Activated CD4-positive, alpha-beta T cell treated with anti-CD3 and anti-CD28 coated beads, Interleukin-10, Interleukin-2, amounts not matched to agents 100 ng/mL and 50 ng/mL, durations not matched to agents 16 hours and 8 hours (primary cell): ENCODE measurements around the gene HOXA13.

Experiments used
- DNase-seq: peaks from one replicate; pipeline ENCODE4 v3.0.0-alpha.2; 2020

HOXA13 gene

DNA sequence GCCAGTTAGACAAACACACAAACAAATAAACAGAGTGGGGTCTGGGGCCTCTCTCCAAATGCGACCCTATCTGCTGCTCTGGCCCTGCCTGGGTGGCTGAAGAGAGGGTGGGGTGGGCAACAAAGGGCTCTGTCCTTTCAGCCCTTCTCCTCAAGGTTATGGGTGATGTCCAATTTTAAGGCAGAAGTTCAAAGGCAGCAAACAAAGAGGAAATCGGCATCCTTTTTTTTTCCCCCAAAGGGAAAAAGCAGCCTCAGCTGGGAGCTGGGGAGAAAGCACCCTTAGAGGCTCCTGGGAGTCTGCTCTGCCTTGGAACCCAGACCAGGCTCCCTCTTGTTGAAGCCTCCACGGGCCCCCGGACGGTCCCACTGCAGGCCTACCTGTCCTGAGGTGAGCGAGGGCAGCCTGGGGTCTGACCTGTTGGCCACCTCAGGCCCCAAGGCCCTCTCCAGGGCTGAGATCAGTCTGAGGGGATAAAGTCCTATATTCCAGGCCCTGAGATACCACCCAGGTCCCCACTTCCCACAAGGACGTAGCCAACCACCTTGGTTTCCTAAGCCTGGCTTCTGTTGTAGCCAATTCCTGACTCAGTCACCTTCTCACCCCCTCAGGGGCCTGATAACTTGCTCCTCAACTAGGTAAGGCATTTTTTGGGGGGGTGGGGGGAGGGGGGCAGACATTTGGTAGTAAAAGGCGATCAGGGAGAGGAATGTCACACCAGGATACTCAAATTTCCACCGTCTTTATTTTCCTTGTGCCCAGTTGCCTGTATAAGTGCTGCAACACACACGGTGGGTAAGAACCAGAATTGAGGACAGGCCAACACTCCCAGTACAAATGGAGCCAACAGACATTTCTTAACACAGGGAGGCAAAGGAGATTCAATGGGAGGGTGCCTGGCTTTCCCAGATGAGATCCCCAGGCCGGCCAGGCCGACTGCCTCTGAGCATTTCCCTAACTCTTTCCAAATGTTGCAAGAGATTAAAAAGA lies 19.2 kb downstream of the HOXA13 start:
- no peak for DNase-seq

GRCh38 chr7:27179503-27180430 lies 20.1 kb downstream of the HOXA13 start:
- DNase-seq: peak; percentile 61

- DNase-seq: no peak
Measured at GRCh38 chr7:27179030-27179429, 20.9 kb downstream of the HOXA13 start.

DNA sequence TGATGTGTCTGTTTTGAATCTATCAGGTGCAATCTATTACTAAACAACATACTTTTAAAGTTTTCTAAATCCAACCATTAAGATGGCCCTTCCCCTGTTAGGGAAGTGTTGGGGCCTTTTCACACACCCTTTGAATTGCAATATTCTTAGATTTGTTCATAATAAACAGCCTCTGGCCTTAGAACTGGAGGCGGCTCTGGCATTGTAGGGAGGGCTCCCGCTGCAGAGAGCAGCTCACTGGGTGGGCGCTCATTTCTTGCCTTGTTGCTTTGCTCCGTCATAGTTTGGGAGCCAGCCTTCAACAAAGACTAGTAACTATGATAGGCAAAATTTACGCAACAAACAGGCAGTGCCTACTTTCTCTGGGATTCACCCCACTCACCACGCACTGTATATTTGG lies 21.5 kb downstream of the HOXA13 start:
- no peak for DNase-seq

DNA sequence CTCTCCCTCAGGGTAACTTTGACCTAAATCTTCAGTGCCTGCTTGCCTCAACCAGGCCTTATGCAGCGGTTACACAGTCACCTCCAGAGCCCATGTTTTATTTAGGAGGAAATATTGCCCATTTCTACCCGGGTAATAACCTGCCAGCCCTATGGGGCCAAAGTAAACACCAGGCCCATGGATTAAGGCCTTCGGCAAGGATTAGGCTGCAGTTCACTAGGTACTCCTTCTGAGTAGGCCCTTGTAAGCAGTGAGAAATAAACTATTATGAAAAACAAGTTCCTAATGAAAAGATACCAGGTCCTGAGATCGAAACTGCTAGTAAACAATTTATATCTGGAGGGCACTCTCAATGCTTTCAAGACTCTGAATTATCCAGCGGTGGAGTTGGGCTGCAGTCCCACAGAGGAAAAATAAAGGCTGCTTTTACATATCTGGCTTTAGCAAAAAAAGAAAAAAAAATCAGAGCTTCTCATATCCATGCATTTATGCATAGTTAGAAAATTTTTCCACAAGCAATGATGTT lies 22.0 kb downstream of the HOXA13 start:
- no peak for DNase-seq

DNA sequence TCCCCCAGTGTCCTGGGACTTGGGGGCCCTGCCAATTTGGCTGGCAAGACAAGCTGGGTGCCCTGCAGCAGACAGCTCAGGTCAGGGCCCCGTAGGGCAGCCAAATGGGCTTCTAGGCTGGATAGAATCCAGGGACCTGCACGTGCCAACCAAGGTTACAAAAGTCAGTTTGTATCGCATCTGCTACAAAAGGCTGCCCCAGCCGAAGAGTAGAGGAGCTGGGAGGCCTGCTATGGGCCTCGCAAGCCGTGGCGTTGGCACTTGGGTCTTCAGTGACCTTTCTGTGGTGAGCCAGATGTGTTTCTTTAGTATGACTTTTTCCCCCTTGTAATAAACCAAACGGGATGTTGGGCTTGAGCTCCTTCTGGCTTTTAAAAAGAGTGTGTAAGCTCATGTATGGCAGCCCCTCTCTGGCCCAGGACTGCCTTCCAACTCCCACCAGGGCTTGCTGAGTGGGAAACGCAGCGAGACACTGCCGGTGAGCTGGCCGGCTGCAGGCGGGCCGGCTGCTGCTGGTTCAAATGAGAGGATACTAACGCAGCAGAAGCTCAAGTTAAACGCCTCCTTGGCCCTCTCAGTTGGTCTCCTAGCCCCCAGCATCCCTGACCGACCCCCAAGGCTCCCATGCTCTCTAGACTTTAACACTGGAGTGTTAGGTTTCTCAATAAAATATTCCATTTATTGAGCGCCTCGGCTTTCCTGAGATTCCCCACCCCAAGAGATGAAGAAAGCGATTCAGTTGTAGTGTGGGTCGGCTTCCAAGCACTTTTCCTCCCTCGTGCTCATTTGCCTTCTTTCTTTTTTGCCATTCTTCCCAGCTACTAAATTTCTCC lies 22.7 kb downstream of the HOXA13 start:
- no peak for DNase-seq

DNA sequence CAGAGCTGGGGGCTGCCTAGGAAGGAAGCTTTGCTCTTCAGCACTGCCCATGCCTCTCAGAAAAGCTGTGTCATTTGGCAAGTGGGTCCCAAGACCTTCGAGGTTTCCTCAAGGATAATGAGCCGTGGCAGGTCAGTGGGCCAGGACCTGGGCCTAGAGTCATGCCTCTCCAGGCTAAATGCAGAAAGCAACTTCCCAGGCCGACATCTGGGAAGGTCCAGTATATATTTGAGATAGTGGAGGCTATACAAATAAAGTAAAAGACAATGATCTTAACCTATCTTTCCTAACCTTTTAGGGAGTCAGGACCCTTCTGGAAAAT lies 23.4 kb downstream of the HOXA13 start:
- DNase-seq: no peak

- DNase-seq: no peak
Measured at GRCh38 chr7:27175626-27176523, 24.0 kb downstream of the HOXA13 start.

- DNase-seq: no peak
Measured at GRCh38 chr7:27174874-27175625, 24.8 kb downstream of the HOXA13 start.

DNA sequence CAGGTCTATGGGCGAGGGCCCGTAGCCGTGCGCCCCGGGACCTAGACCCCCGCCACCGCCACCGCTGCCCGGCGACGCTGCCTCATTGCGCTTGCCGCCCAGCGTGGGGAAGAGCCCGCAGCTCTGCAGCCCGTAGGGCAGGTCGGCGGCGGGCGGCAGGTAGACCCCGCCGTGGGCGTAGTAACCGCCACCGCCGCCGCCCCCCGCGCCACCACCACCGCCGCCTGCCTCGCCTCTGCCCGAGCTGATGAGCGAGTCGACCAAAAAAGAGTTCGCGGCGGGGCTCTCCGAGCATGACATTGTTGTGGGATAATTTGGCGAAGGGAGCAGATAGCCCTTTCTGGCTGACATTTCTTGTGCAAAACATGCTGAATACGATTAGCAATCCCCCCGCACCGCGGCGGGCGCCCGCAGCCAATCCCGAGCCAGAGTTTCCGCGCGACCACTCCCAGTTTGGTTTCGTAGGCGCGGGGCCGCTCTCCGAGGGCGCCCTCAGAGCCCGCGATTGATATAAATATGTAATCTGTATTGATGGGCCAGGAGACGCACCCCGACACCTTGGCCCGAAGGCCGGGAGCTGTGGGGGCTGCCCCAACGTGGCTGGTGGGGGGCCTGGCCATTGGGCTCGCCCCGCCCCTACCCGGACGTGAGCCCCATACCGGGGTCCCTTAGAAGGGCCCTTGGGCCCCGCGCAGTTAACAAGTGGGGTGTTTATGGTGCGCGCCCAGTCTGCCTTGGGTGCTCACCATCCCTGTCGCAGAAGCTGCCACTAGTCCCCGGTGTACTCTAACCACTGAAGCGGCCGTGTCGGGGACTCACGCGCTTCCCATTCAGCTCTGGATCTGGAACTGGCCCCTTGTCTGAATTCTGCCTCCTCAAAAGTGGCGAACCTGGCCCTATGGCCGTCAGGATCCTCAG lies 25.7 kb downstream of the HOXA13 start, which contains the start of gene HOXA10:
Gene HOXA10 (minus strand): TSS at position 365 of the 918 bp plus-strand sequence. CDS start 14 bp downstream, at position 351.
- DNase-seq: no peak

DNA sequence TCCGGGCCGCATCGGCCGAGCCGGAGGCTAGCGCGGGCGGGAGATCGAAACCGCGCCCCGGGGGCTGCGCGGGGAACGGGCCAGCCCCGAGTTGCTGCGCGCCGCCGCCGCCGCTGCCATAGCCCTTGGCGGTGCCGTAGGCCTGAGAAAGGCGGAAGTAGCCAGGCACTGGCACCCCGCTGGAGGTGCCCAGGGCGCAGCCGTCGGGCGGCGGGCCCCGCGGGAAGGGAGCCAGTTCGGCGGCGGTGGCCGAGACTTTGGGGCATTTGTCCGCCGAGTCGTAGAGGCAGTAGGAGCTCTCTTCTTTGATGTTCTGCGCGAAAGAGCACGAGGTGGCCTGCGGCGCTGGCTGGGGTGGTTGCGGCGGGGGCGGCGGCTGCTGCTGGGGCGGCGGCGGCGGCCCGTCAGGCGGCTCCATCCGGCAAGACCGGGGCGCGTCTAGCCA lies 26.4 kb downstream of the HOXA13 start:
- DNase-seq: no peak

- no peak for DNase-seq
Measured at GRCh38 chr7:27172823-27173510, 26.9 kb downstream of the HOXA13 start.

GRCh38 chr7:27172315-27172774 lies 27.5 kb downstream of the HOXA13 start:
- no peak for DNase-seq

DNA sequence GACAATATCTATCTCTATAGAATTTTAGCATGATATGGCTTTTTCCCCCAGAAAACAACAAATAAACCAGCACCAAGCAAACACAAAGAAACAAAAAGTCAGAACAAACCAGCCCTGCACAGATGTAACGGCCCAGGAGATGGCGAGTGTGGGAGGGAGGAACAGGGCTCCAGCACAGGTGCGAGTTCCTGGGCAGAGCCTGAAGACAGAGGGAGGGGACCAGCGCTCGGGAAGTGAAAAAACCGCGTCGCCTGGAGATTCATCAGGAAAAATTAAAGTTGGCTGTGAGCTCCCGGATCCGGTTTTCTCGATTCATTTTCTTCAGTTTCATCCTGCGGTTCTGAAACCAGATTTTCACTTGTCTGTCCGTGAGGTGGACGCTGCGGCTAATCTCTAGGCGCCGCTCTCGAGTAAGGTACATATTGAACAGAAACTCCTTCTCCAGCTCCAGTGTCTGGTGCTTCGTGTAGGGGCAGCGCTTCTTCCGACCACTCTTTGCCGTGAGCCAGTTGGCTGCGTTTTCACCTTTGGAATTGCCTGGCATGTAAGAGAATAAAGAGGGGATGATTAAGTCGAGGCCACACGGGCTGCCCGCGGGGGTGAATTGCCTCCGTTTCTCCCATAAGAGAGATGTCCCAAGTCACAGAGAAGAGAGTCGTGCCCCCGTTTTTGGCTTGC lies 28.1 kb downstream of the HOXA13 start:
- DNase-seq: no peak

DNA sequence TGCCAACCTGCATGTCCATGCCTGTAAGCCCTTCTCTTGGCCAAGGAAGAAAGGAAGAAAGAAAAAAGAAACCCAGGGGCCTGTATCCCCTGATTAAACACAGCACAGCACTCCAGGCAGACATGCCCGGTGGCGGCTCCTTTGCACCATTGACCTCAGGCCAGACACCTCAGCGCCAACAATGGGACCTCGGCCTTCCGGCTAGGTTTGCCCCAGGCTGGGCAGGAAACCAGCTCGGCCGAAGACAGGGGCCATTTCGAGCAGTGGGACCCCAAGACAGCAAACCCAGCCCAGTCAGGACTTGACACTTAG lies 28.6 kb downstream of the HOXA13 start:
- no peak for DNase-seq

GRCh38 chr7:27170426-27171324 lies 29.2 kb downstream of the HOXA13 start:
- no peak for DNase-seq
